Measurements from ENCODE around the gene SELENOM. TPM values are rescaled to one million over a fixed set of nuclear protein-coding genes. Genes with fewer than 3 reads are reported as not detected.

SELENOM gene
- polyA plus RNA-seq, 1 experiment: 292 TPM

GRCh38 chr22:31143537-31143936 lies 36.2 kb upstream of the SELENOM start:
- ChIA-PET CTCF (interaction anchor here (0.6 to 1.7 kb wide), 3 partner anchors 36 to 193 kb away, joined by 3 to 5 read pairs (median 3); partner anchors contain the start of gene SELENOM), POLR2A (no interaction called here)
- no peak overlapping the region for H3K4me3 ChIP-seq (ENCODE audit: low read depth, low read length)
- no peaks in the 10 kb centered on the region for H3K36me3 ChIP-seq (ENCODE audit: control insufficient read depth, insufficient read depth, low read length)
- DNase-seq (ENCODE audit: low read depth): no peak
- H3K27me3 ChIP-seq (ENCODE audit: control insufficient read depth, insufficient read depth, low read length): peaks cover 9% of the 10 kb centered on the region
- TF ChIP-seq, protein P1, sequence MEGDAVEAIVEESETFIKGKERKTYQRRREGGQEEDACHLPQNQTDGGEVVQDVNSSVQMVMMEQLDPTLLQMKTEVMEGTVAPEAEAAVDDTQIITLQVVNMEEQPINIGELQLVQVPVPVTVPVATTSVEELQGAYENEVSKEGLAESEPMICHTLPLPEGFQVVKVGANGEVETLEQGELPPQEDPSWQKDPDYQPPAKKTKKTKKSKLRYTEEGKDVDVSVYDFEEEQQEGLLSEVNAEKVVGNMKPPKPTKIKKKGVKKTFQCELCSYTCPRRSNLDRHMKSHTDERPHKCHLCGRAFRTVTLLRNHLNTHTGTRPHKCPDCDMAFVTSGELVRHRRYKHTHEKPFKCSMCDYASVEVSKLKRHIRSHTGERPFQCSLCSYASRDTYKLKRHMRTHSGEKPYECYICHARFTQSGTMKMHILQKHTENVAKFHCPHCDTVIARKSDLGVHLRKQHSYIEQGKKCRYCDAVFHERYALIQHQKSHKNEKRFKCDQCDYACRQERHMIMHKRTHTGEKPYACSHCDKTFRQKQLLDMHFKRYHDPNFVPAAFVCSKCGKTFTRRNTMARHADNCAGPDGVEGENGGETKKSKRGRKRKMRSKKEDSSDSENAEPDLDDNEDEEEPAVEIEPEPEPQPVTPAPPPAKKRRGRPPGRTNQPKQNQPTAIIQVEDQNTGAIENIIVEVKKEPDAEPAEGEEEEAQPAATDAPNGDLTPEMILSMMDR (IDR thresholded peaks at IDR 0.05; ENCODE audit: insufficient read depth, low read depth, low read length): no peak

- no peaks in the 10 kb centered on the region for H3K36me3 ChIP-seq (ENCODE audit: control insufficient read depth, insufficient read depth, low read length)
- TF ChIP-seq, protein P1 (IDR thresholded peaks at IDR 0.05; ENCODE audit: insufficient read depth, low read depth, low read length): no peak
- ChIA-PET POLR2A (no interaction called here), CTCF (interaction anchor here (0.6 to 1.7 kb wide), 3 partner anchors 9 to 70 kb away, joined by 3 to 5 read pairs (median 5); partner anchors contain the start of gene SELENOM)
- no peak for DNase-seq (ENCODE audit: low read depth)
- H3K4me3 ChIP-seq (ENCODE audit: low read depth, low read length): no peak overlapping the region
- H3K27me3 ChIP-seq (ENCODE audit: control insufficient read depth, insufficient read depth, low read length): peaks cover 11% of the 10 kb centered on the region
Measured at GRCh38 chr22:31143038-31143437, 35.7 kb upstream of the SELENOM start.

DNA sequence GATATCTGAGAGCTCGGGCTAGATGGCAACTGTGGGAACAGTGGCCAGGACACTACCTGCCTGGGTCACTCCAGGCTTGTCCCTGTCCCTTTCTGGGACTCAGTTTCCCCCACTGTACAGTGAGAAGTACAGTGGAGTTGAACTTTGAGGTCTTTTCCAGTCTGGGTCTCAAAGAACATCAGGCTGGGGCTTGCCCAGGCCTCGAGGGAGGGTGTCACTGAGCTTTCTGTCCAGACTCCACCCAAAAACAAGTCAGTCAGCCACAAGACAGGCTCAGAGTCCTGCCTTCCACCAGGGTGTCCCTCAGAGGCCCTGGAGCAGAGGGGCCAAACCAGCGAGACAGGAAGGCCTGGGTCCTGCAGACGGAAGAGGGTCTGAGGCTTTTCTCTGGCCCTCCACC lies 34.9 kb upstream of the SELENOM start:
- no peak for DNase-seq (ENCODE audit: low read depth)
- Histone ChIP-seq H3K4me3 (ENCODE audit: low read depth, low read length) (no peak overlapping the region), H3K36me3 (ENCODE audit: control insufficient read depth, insufficient read depth, low read length) (no peaks in the 10 kb centered on the region), H3K27me3 (ENCODE audit: control insufficient read depth, insufficient read depth, low read length) (peaks cover 11% of the 10 kb centered on the region)
- ChIA-PET POLR2A (no interaction called here), CTCF (interaction anchor here (1.6 to 1.7 kb wide), 2 partner anchors 9 to 35 kb away, joined by 5 read pairs; partner anchors contain the start of gene SELENOM)
- TF ChIP-seq, protein P1 (IDR thresholded peaks at IDR 0.05; ENCODE audit: insufficient read depth, low read depth, low read length): no peak

DNA sequence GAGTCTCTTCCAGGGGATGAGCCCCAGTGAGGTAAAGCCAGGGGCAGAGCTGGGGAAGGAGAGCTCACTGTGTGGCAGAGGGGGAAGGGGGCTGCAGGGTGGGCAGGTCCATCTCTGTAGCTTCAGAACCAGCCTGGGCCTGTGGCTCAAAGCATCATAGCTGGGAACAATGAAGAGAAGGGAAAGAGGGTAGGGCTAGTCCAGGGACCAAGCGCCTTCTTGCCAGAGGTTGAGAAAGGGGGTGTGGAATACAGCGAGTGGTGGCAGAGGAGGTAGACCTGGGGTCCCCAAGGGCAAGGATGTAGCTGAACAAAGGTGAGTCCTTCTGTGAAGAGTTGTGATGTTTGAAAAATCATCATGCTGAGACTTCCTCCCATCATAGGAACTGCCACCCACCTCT lies 34.2 kb upstream of the SELENOM start:
- CTCF ChIA-PET: interaction anchor here (0.8 to 1.6 kb wide), 3 partner anchors 10 to 89 kb away, joined by 3 to 5 read pairs (median 3); no protein-coding TSS in a partner anchor
- no peak for DNase-seq (ENCODE audit: low read depth)

DNA sequence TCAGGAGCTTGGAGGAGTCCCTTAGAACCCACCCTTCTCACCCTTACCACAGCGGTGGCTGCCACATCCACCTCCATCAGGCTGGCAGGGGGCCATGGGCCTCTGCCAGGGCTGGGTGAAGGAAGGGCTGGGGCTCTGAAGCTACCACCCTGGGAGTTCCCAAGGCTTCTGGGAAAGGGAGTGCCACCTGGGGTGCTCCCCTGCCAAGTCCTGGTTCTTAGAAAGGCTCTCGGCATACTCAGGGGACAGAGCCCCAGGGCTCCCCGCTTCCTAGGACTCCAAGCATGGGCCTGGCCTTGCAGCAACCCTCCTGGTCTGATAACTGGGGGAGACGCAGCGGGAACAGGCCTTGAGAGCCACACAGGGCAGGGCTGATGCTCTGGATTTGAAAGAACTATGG lies 33.4 kb upstream of the SELENOM start:
- peaks cover 11% of the 10 kb centered on the region for H3K27me3 ChIP-seq (ENCODE audit: control insufficient read depth, insufficient read depth, low read length)
- TF ChIP-seq, protein P1 (IDR thresholded peaks at IDR 0.05; ENCODE audit: insufficient read depth, low read depth, low read length): no peak
- POLR2A ChIA-PET: interaction anchor here (0.7 kb wide), 1 partner anchor 33 kb away, joined by 4 read pairs; the partner anchor contains the start of gene SELENOM
- CTCF ChIA-PET: interaction anchor here (0.9 to 1.6 kb wide), 4 partner anchors 8 to 34 kb away, joined by 3 to 8 read pairs (median 5); partner anchors contain the start of gene SELENOM
- no peaks in the 10 kb centered on the region for H3K36me3 ChIP-seq (ENCODE audit: control insufficient read depth, insufficient read depth, low read length)
- no peak for DNase-seq (ENCODE audit: low read depth)
- H3K4me3 ChIP-seq (ENCODE audit: low read depth, low read length): no peak overlapping the region

More for the DNA sequence above, 34.2 kb upstream of the SELENOM start:
- Histone ChIP-seq H3K36me3 (ENCODE audit: control insufficient read depth, insufficient read depth, low read length) (no peaks in the 10 kb centered on the region), H3K27me3 (ENCODE audit: control insufficient read depth, insufficient read depth, low read length) (peaks cover 11% of the 10 kb centered on the region), H3K4me3 (ENCODE audit: low read depth, low read length) (no peak overlapping the region)
- TF ChIP-seq, protein P1 (IDR thresholded peaks at IDR 0.05; ENCODE audit: insufficient read depth, low read depth, low read length): no peak
- POLR2A ChIA-PET: no interaction called here

Data from BJ (cell line).